IMR-90 (cell line): ENCODE results near the gene BMPER.

ENCODE experiments used
- BHLHE40 ChIP-seq: fragments of 150-350 bp; IDR thresholded peaks from 2 replicates; pipeline ENCODE4 v1.6.1; 2016; ENCODE audit warnings: mild to moderate bottlenecking, low read depth, low read length
- CEBPB ChIP-seq: IDR thresholded peaks from 2 replicates; pipeline ENCODE4 v1.6.1; 2012; ENCODE audit warnings: low read depth, low read length, improper control_type of control experiment
- MAFK ChIP-seq: IDR thresholded peaks from 2 replicates; pipeline ENCODE4 v1.6.1; 2012; ENCODE audit warnings: low read depth, low read length, improper control_type of control experiment
- MAZ ChIP-seq: IDR thresholded peaks from 2 replicates; pipeline ENCODE4 v1.6.1; 2012; ENCODE audit warnings: low read depth, mild to moderate bottlenecking, low read length, improper control_type of control experiment, moderate library complexity, borderline replicate concordance
- POLR2A ChIP-seq: IDR thresholded peaks from 2 replicates; pipeline ENCODE4 v1.6.1; 2012; ENCODE audit warnings: mild to moderate bottlenecking, low read depth, low read length
- RCOR1 ChIP-seq: IDR thresholded peaks from 2 replicates; pipeline ENCODE4 v1.6.1; 2012; ENCODE audit warnings: mild to moderate bottlenecking, low read length, improper control_type of control experiment; ENCODE audit not compliant: insufficient replicate concordance
- SMC3 ChIP-seq: fragments of 150-350 bp; IDR thresholded peaks from 2 replicates; pipeline ENCODE4 v1.6.1; 2016; ENCODE audit warnings: low read depth, mild to moderate bottlenecking, antibody characterized with exemption, low read length, moderate library complexity
- TF ChIP-seq, protein P1 (sequence below): conservative IDR thresholded peaks from 2 replicates; pipeline ENCODE4 v1.5.1; 2012; ENCODE audit warnings: mild to moderate bottlenecking, low read depth, low read length, improper control_type of control experiment
- TF ChIP-seq, protein P2 (sequence below): fragments of 150-350 bp; IDR thresholded peaks from 2 replicates; pipeline ENCODE4 v1.6.1; 2016; ENCODE audit warnings: low read depth, mild to moderate bottlenecking, low read length, moderate library complexity, borderline replicate concordance

DNA sequence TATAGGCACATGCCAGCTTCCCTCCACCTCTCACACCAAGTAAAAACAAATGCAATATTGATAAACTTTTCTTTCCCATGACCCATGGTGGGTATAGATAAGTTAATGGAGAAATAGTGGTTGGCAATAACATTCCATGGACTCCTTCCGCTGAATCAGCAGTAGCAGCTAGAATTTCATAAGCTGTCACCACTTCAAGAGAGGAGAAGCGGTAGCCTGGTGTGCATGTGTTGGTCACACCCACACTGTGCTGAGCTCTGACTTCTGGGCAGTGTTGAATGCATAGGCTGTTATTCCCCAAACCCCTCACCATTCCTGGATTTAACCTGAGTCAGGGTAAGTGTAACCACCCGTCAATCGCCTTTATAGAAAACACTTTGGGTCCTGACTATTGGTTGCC, 32.5 kb upstream of the BMPER start:
- TF ChIP-seq POLR2A (no peak), CEBPB (no peak), RCOR1 (no peak), BHLHE40 (no peak), MAFK (peak; percentile 53), SMC3 (no peak), MAZ (no peak)
- TF ChIP-seq, protein P1, sequence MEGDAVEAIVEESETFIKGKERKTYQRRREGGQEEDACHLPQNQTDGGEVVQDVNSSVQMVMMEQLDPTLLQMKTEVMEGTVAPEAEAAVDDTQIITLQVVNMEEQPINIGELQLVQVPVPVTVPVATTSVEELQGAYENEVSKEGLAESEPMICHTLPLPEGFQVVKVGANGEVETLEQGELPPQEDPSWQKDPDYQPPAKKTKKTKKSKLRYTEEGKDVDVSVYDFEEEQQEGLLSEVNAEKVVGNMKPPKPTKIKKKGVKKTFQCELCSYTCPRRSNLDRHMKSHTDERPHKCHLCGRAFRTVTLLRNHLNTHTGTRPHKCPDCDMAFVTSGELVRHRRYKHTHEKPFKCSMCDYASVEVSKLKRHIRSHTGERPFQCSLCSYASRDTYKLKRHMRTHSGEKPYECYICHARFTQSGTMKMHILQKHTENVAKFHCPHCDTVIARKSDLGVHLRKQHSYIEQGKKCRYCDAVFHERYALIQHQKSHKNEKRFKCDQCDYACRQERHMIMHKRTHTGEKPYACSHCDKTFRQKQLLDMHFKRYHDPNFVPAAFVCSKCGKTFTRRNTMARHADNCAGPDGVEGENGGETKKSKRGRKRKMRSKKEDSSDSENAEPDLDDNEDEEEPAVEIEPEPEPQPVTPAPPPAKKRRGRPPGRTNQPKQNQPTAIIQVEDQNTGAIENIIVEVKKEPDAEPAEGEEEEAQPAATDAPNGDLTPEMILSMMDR, result no peak
- TF ChIP-seq, protein P2, sequence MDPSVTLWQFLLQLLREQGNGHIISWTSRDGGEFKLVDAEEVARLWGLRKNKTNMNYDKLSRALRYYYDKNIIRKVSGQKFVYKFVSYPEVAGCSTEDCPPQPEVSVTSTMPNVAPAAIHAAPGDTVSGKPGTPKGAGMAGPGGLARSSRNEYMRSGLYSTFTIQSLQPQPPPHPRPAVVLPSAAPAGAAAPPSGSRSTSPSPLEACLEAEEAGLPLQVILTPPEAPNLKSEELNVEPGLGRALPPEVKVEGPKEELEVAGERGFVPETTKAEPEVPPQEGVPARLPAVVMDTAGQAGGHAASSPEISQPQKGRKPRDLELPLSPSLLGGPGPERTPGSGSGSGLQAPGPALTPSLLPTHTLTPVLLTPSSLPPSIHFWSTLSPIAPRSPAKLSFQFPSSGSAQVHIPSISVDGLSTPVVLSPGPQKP, result no peak
